HTERT RPE-1 (cell line): ENCODE measurements around the gene ZNF598.

Experiments used
- in situ Hi-C: fragments of 300-500 bp; cut with MboI; formaldehyde crosslinking; loops from 4 replicates; pipeline ENCODE4 v1.14.3; 2020; ENCODE audit warnings: low sequenced_read_pairs

ZNF598 gene

GRCh38 chr16:1991948-1992703 lies 17.5 kb downstream of the ZNF598 start:
- in situ Hi-C loops = no loop called here

GRCh38 chr16:1991588-1991947 lies 18.1 kb downstream of the ZNF598 start:
- in situ Hi-C loops = no loop called here

GRCh38 chr16:1991135-1991551 lies 18.5 kb downstream of the ZNF598 start:
- in situ Hi-C loops = no loop called here

GRCh38 chr16:1990351-1991134 lies 19.1 kb downstream of the ZNF598 start:
- in situ Hi-C loops = no loop called here

GRCh38 chr16:1990101-1990350 lies 19.6 kb downstream of the ZNF598 start:
- in situ Hi-C loops = no loop called here

- in situ Hi-C loops = no loop called here
Measured at GRCh38 chr16:1989209-1990100, 20.2 kb downstream of the ZNF598 start, which contains the start of gene SYNGR3. TSS of gene SYNGR3 (plus strand) at chr16:1989970. CDS start at chr16:1990103, 133 bp downstream.

- in situ Hi-C loops = no loop called here
Measured at GRCh38 chr16:1987198-1987597, 22.4 kb downstream of the ZNF598 start.

GRCh38 chr16:1985466-1986150 lies 24.0 kb downstream of the ZNF598 start:
- in situ Hi-C loops = no loop called here

- in situ Hi-C loops = no loop called here
Measured at GRCh38 chr16:1984347-1985225, 25.0 kb downstream of the ZNF598 start.

GRCh38 chr16:1983544-1984346 lies 25.9 kb downstream of the ZNF598 start, which contains the start of gene GFER:
TSS of gene GFER (plus strand) at chr16:1984193. CDS start at chr16:1984219, 26 bp downstream.
- in situ Hi-C loops = no loop called here

- in situ Hi-C loops = no loop called here
Measured at GRCh38 chr16:1982991-1983543, 26.6 kb downstream of the ZNF598 start.

GRCh38 chr16:1982013-1982433 lies 27.6 kb downstream of the ZNF598 start:
- in situ Hi-C loops = no loop called here

GRCh38 chr16:1981398-1981836 lies 28.2 kb downstream of the ZNF598 start, which contains the start of gene NOXO1:
TSS of gene NOXO1 (minus strand) at chr16:1981469. CDS start at chr16:1981179, 290 bp downstream.
- in situ Hi-C loops = no loop called here

GRCh38 chr16:1980770-1981087 lies 28.9 kb downstream of the ZNF598 start:
- in situ Hi-C loops = no loop called here

- in situ Hi-C loops = no loop called here
Measured at GRCh38 chr16:1980030-1980769, 29.4 kb downstream of the ZNF598 start.

- in situ Hi-C loops = no loop called here
Measured at GRCh38 chr16:1979271-1980029, 30.2 kb downstream of the ZNF598 start.

- in situ Hi-C loops = no loop called here
Measured at GRCh38 chr16:1978476-1979120, 31.0 kb downstream of the ZNF598 start.
